Lung microvascular endothelial cell (primary cell): ENCODE results near the gene CNEP1R1. TPM values are rescaled to one million over a fixed set of nuclear protein-coding genes. Genes with fewer than 3 reads are reported as not detected.
A peak's percentile ranks its signal among the peaks of the same experiment; 100 is the strongest.

Experiments used
- DNase-seq, 2 donors: peaks; one replicate each; pipeline versions ENCODE4 v3.0.0 to v3.0.0-alpha.2; 2010; ENCODE audit warnings: low read depth in 2 of 2
- total RNA-seq: library from RNA; depleted of rRNA; stranded (reverse); fragments of >200 nt; gene quantifications from 2 replicates; pipeline ENCODE4 v1.2.1, GENCODE V29; 2014

CNEP1R1 gene
- total RNA-seq, 1 donor from 2014 or later, result 26.6 TPM

GRCh38 chr16:50017553-50017952 lies 7.5 kb upstream of the CNEP1R1 start:
- DNase-seq, result no peak

GRCh38 chr16:50021544-50021943 lies 3.5 kb upstream of the CNEP1R1 start:
- DNase-seq, result peak in 1 of 2 donors; percentile 4

- DNase-seq, result no peak
These were observed 1.4 kb upstream of the CNEP1R1 start for GRCh38 chr16:50023641-50024040.

GRCh38 chr16:50024207-50024606 lies 818 bp upstream of the CNEP1R1 start:
- DNase-seq, result no peak

GRCh38 chr16:50025537-50025931 lies 509 bp downstream of the CNEP1R1 start:
- peak; percentile 16 to 18 for DNase-seq

- no peak for DNase-seq
These were observed 2.8 kb downstream of the CNEP1R1 start for GRCh38 chr16:50027829-50028228.

GRCh38 chr16:50035468-50035992 lies 10.5 kb downstream of the CNEP1R1 start:
- no peak for DNase-seq

- no peak for DNase-seq
These were observed 11.4 kb downstream of the CNEP1R1 start for GRCh38 chr16:50036426-50036825.

GRCh38 chr16:50037662-50038220 lies 12.7 kb downstream of the CNEP1R1 start:
- no peak for DNase-seq

- DNase-seq, result no peak
These were observed 13.3 kb downstream of the CNEP1R1 start for GRCh38 chr16:50038286-50038685.

GRCh38 chr16:50038756-50039529 lies 13.9 kb downstream of the CNEP1R1 start:
- no peak for DNase-seq

GRCh38 chr16:50040018-50040417 lies 15.0 kb downstream of the CNEP1R1 start:
- no peak for DNase-seq

- DNase-seq, result no peak
These were observed 15.7 kb downstream of the CNEP1R1 start for GRCh38 chr16:50040710-50041109.

- no peak for DNase-seq
These were observed 18.3 kb downstream of the CNEP1R1 start for GRCh38 chr16:50043358-50043757.

GRCh38 chr16:50045412-50045811 lies 20.4 kb downstream of the CNEP1R1 start:
- DNase-seq, result no peak

- no peak for DNase-seq
These were observed 21.8 kb downstream of the CNEP1R1 start for GRCh38 chr16:50046853-50047252.

GRCh38 chr16:50047864-50048263 lies 22.8 kb downstream of the CNEP1R1 start:
- no peak for DNase-seq

- DNase-seq, result no peak
These were observed 25.8 kb downstream of the CNEP1R1 start for GRCh38 chr16:50050802-50051201.

- no peak for DNase-seq
These were observed 31.2 kb downstream of the CNEP1R1 start for GRCh38 chr16:50056226-50056625.

- no peak for DNase-seq
These were observed 33.2 kb downstream of the CNEP1R1 start for GRCh38 chr16:50058091-50058771.

GRCh38 chr16:50059111-50059510 lies 34.1 kb downstream of the CNEP1R1 start:
- no peak for DNase-seq

- DNase-seq, result no peak
These were observed 34.6 kb downstream of the CNEP1R1 start for GRCh38 chr16:50059669-50060068.
